GM18909 (cell line): ENCODE results near the gene RSF1.
A peak's percentile ranks its signal among the peaks of the same experiment; 100 is the strongest.
"Not testable (repeated sequence)": the region's sequence is repeated elsewhere in the genome, so short reads cannot be mapped to it uniquely, and the experiment has no call there.

Experiments used
- ATAC-seq: cut with Tn5 transposase; IDR thresholded peaks from one replicate; pipeline ENCODE4 v1.9.1; 2021; ENCODE audit warnings: mild to moderate bottlenecking; ENCODE audit not compliant: unreplicated experiment, poor library complexity

The RSF1 gene, protein sequence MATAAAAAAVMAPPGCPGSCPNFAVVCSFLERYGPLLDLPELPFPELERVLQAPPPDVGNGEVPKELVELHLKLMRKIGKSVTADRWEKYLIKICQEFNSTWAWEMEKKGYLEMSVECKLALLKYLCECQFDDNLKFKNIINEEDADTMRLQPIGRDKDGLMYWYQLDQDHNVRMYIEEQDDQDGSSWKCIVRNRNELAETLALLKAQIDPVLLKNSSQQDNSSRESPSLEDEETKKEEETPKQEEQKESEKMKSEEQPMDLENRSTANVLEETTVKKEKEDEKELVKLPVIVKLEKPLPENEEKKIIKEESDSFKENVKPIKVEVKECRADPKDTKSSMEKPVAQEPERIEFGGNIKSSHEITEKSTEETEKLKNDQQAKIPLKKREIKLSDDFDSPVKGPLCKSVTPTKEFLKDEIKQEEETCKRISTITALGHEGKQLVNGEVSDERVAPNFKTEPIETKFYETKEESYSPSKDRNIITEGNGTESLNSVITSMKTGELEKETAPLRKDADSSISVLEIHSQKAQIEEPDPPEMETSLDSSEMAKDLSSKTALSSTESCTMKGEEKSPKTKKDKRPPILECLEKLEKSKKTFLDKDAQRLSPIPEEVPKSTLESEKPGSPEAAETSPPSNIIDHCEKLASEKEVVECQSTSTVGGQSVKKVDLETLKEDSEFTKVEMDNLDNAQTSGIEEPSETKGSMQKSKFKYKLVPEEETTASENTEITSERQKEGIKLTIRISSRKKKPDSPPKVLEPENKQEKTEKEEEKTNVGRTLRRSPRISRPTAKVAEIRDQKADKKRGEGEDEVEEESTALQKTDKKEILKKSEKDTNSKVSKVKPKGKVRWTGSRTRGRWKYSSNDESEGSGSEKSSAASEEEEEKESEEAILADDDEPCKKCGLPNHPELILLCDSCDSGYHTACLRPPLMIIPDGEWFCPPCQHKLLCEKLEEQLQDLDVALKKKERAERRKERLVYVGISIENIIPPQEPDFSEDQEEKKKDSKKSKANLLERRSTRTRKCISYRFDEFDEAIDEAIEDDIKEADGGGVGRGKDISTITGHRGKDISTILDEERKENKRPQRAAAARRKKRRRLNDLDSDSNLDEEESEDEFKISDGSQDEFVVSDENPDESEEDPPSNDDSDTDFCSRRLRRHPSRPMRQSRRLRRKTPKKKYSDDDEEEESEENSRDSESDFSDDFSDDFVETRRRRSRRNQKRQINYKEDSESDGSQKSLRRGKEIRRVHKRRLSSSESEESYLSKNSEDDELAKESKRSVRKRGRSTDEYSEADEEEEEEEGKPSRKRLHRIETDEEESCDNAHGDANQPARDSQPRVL (N-terminal part only)

DNA sequence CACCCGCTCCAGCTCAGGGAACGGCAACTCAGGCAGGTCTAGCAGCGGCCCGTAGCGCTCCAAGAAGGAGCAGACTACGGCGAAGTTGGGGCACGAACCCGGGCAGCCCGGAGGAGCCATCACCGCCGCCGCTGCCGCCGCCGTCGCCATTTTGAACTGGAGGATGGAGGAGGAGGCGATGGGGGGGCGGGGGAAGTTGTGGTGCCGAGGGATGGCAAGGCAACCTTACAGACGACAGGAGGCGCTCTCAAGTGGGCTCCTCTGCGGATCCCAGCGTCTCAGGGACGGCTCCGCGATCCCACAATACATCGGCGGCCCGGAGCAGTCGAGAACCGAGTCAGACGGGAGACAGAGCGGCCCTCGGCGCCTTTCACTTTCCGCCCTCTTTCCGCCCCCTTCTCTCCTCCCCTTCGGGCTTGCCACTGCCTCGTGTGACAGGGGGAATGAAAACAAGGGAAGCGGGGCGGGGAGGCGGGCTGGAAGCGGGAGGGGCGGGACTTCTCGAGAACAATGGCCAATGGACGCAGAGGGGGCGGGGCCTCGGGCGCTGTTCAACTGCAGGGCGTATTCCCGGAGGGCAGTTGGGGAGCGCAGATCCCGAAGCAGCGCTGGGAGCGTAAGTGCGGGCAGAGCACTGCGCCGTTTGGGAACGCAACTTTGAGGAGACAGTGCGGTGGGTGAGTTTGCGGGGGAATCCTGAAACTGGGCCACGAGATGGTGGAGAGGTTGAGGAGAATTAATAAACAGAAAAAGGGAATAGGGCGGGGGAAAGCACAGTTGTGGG lies at the start of gene RSF1, which contains the start of gene AAMDC:
Gene RSF1 (minus strand): TSS at position 158 of the 784 bp plus-strand sequence. CDS start 8 bp downstream, at position 150.
Gene AAMDC (plus strand): TSS at position 580 of the 784 bp plus-strand sequence. CDS start 21,353 bp downstream, outside the sequence.
- ATAC-seq, result peak; percentile 82

DNA sequence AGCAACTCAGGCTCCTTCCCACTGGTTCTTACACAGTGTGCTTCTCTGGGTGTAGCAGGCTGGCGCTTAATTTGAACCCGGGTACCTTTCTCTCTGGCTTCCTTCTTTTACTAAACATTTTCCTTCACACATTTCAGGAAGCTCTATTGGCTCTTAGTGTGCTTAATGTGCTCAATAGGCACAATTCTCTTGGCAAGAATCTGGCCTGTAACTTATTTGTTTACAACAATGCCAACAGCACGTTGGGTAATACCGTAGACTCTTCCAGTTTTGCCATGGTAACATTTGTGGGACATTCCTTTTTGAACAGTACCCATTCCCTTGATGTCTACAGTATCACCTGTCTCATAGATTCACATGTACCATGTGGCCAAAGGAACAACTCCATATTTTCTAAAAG lies 48.2 kb upstream of the RSF1 start:
- ATAC-seq, result no peak

DNA sequence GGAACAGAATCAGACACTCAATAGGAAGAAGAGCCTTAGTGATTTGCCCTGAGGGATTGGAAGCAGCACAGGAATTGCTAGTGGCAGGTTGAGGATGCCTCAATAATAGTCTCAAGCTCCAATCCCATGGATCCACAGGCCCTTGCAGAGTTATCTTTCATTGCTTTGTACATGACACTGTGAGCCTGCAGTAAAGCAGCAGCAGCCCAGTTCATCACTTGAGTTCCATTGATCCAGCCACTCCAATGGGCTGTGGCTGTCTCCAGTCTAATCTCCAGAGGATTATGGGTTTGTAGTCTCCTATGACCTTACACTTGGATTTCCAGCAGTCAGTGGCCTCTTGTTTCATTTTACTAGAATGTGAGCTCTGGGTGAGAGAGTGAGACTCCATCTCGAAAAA lies 45.8 kb upstream of the RSF1 start:
- ATAC-seq, result no peak

DNA sequence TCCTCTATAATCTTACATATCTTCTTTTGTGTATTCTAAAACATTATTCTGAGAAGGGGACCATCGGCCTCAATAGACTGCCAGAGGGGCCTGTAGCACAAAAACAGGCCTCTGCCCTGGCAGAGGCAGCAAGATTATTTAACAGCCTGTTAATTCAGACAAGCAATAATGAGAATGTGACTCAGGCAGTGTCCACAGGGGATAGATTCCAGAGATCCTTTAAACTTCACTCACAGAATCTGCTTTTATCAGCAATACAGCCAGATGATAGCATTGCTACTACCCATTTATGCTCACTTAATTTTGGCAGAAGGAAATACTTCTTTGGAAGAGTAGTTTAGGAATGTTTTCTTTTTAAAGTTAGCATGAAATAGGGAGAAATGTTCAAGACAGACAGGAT lies 45.3 kb upstream of the RSF1 start:
- no peak for ATAC-seq

DNA sequence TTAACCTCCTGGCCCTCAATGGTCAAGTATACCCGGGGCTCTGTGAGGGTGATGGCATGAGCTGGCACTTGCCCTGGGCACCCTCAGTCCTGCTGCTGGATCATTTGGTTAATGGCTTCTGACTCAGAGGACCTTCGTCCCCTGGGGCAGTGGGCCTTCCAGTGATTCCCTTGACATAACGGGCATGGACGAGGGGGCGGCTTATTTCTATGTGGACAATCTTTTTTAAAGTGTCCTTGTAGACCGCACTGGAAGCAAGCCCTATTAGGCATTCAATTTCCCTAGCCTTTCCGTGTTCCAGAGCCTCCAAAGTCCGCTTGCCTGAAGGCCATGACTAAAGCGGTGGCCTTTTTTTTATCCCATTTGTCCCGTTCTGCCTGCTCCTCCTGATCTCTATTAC lies 40.9 kb upstream of the RSF1 start:
- not testable (repeated sequence) for ATAC-seq

DNA sequence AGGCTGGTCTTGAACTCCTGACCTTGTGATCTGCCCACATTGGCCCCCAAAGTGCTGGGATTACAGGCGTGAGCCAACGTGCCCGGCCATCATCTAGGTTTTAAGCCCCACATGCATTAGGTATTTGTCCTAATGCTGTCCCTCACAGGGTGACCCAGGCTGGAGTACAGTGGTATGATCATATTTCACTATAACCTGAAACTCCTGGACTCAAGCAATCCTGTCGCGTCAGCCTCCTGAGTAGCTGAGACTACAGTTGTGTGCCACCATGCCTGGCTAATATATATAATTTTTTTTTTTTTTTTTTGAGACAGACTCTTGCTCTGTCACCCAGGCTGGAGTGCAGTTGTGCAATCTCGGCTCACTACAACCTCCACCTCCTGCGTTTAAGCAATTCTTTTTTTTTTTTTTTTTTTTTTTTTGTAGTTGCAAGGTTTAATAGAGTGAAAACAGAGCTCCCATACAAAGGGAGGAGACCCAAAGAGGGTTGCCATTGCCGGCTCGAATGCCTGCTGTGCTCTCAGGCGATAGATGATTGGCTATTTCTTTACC lies 37.5 kb upstream of the RSF1 start:
- ATAC-seq, result not testable (repeated sequence)

DNA sequence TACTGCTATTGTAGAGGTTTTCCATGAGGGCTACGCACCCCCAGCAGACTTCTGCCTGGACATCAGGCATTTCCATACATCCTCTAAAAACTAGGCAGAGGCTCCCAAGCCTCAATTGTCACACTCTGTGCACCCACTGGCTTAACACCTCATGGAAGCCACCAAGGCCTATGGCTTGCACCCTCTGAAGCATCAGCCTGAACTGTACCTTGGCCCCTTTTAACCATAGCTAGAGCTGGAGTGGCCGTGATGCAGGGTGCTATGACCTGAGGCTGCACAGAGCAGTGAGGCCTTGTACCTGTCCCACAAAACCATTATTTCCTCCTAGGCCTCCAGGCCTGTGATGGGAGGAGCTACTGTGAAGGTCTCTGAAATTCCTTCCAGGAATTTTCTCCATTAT lies 34.3 kb upstream of the RSF1 start:
- no peak for ATAC-seq

DNA sequence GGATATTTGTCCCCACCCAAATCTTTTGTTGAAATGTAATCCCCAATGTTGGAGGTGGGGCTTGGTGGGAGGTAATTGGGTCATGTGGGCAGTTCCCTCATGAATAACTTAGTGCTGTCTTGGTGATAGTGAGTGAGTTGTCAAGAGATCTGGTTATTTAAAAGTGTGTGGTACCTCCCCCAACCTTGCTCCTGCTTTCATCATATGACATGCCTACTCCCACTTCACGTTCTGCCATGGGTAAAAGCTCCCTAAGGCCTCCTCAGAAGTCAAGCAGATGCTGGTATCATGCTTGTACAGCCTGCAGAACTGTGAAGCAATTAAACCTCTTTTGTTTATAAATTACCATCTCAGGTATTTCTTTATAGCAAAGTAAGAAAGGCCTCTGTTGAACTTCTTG lies 31.0 kb upstream of the RSF1 start:
- ATAC-seq, result no peak

DNA sequence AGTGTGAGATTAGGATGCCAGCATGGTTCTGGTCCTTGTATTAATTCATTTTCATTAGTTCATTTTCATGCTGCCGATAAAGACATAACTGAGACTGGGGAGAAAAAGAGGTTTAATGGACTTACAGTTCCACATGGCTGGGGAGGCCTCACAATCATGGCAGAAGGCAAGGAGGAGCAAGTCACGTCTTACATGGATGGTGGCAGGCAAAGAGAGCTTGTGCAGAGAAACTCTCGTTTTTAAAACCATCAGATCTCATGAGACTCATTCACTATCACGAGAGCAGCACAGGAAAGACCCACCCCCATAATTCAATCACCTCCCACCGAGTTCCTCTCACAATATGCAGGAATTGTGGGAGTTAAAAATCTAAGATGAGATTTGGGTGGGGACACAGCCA lies 23.2 kb upstream of the RSF1 start:
- ATAC-seq, result not testable (repeated sequence)

DNA sequence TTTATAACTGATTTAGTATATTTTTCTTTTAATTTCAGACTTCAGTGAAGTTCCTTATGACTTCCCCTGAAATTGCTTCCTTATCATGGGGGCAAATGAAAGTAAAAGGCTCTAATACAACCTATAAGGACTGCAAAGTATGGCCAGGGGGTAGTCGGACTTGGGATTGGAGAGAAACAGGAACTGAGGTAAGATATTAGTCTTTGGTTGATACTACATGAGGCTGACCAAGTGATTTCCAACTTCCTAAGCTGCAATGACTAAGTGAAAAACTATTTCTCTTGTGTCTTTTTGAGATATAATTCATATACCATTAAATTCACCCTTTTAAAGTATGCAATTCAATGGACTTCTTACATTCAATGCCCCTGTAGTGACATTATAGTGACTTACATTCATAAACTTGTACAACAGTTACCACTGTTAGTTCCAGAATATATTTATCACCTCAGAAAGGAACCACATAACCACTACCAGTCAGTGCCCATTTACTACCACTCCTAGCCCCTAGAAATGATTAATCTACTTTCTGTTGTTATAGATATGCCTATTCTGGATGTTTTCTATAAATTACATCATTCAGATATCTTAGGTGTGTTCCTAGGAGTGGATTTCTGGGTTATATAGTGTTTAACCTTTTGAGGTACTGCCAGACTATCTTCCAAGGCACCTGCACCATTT lies 22.1 kb upstream of the RSF1 start:
- no peak for ATAC-seq

DNA sequence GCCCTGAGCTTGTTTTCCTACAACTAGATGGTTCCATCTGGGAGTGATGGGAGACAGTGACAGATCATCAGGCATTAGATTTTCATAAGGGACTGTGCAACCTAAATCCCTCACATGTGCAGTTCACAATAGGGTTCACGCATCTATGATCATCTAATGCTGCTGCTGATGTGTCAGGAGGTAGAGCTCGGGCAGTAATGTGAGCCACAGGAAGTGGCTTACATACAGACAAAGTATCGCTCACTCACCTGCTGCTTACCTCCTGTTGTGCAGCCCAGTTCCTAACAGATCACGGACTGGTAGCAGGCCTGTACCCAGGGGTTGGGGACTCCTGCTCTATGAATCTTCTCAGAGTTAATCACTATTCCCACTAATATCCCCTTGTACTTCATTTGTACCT lies 12.8 kb upstream of the RSF1 start:
- ATAC-seq, result no peak

DNA sequence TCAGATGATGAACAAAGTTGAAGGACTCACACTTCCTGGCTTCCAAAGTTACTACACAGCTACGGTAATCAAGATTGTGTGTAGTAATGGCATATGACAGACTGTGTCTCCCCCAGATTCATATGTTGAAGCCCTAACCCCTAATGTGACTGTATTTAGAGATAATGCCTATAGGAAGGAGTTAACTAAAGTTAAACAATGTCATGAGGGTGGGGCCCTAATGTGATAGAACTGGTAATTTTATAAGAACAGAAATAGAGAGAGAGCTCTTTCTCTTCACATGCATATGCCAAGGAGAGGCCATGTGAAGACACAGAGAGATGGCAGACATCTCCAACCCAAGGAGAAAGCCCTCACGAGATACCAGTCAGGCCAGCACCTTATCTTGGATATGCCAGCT lies 8.4 kb upstream of the RSF1 start:
- no peak for ATAC-seq

DNA sequence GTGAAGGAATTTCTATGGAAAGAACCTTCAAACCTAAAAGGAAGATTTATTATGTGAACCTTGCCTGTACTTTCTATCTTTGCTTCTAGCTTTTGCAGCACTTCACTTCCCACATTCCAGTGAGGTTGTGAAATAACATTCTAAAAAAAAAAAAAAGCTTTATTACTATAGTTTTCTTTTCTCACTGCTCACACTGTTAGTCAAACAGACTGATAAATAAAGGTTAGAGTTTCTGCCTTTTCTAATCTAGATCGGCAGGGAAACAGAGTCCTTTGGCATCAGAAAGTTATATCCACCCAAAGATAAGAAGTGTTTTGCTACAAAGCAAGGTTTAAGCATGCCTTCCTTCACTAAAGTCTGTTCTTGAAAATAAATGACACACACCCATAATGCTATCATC lies 3.3 kb upstream of the RSF1 start:
- no peak for ATAC-seq

DNA sequence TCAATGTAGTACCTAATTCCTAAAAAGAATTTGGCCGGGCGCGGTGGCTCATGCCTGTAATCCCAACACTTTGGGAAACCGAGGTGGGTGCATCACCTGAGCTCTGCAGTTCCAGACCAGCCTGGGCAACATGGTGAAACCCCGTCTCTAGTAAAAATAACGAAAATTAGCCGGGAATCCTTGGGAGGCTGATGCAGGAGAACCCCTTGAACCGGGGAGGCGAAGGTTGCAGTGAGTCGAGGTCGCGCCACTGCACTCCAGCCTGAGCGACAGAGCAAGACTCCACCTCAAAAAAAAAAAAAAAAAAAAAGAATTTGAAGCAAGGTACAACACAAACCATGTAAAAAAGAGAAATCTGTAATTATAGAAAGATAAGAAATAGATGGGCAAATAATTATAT lies 1.6 kb upstream of the RSF1 start:
- not testable (repeated sequence) for ATAC-seq

DNA sequence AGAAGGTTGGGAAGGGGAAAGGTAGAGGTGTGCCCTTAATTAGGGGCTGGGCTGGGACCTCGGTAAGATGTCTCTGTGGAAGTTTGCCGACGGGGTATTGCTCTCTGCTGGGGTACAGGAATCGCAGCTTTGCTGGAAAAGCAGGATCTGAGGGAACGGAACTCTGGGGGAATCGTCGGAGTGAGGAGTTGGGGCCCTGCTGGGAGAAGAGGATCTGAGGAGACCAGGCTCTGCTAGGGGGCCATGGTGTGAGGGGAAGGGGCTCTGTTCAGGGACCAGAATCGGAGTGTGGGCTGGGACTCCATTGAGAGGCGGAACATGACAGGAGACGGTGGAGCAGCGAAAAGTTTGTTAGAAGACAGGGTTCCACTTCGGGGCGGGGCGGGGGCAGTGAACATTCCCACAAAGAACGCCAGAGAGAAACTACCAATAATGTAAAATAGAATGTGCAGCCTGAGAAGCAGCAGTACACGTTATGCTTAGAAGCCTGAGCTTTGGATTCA lies 878 bp upstream of the RSF1 start:
- ATAC-seq, result no peak

DNA sequence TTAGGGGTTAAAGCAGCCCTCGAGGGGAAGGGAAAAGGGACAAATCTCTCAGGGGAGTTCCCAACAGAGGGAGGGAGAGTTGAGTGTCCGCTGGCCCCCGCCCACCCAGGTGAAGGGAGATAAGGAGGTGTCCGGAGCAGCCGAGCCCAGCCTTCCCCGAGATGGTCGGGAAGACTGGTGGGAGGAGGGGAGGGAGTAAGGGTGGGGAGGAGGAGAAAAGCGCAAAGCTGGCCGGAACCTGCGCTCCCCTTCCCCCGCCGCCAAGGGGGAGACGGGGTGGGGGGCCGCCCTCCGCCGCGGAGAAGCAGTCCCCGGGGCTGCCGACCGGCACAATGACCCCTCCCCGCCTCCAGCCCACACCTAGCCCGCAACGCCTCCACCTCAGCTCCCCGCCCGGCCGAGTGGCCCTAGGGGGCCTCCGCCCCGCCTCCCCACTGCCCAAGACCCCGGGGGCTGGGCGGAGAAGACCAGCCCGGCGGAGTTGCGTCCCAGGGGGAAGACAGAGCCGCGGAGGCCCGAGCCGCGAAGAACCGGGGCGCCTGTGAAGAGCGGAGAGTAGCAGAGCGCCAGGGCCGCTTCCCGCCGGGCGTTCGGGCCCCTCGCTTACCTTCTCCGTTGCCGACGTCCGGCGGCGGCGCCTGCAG lies 479 bp downstream of the RSF1 start:
- peak; percentile 15 for ATAC-seq

DNA sequence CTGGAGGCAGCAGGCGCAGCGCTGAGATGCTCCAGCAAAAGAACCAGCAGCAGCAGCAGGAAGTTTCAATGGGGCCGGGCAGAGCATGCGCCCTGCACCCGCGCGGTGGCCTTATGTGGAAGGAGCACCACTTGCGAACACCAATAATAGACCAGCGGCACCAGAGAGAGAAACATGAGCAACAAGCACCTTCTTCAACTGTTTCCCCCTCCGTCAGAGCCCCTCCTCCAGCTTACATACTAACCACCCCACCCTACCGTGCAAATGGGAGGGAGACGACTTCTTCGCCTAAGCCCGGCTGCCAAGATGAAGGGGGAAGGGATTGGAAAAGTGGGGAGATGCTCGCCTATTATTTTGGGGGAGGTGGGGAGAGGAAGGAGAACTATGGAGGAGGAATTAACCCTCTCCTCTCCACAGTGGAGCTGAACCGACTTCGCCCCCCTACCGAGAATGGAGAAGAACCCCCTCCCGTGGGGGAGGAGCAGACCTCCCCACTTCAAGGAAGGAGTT lies 1.1 kb downstream of the RSF1 start:
- peak; percentile 56 for ATAC-seq

DNA sequence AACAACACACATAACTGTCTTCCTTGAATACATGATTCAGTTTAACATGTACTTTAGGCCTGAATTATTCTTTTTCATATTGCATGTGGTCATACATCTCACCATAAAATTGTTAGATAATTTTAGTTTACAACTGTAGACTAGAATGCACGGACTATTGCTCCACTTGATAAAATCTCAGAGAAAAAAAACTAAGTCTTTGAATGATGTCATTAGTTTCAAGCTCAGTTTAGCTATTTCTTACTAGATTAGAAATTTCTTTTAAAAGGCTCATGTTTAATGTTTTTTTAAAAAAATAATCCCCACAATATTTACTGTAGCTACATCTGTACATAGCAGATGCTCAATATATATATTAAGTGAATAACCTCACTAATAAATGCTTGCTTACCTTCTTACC lies 5.1 kb downstream of the RSF1 start:
- ATAC-seq, result no peak
